ENCODE results near the gene HNF4A. TPM values are rescaled to one million over a fixed set of nuclear protein-coding genes. Genes with fewer than 3 reads are reported as not detected.
A peak's percentile ranks its signal among the peaks of the same experiment; 100 is the strongest.

HNF4A gene
- total and polyA plus RNA-seq, 2 of the 13 experiments (the other 11 are each of a cell fraction or from before 2014, with no cell fraction given) = 80.9 to 169 TPM

- TF ChIP-seq POGK (CRISPR knock-in tag; conservative IDR thresholded peaks at IDR 0.05) (0 out of 2 replicates have a peak, but pooled peaks have one; percentile 9), SRSF9 (IDR thresholded peaks at IDR 0.05; ENCODE audit: borderline replicate concordance, insufficient read depth, low read depth, low read length, poor library complexity, severe bottlenecking) (no peak), MAFG (CRISPR knock-in tag; IDR thresholded peaks at IDR 0.05) (no peak), ZBTB49 (CRISPR knock-in tag; IDR thresholded peaks at IDR 0.05; ENCODE audit: borderline replicate concordance) (no peak), CENPX (CRISPR knock-in tag; IDR thresholded peaks at IDR 0.05) (no peak), ZNF143 (CRISPR knock-in tag; IDR thresholded peaks at IDR 0.05) (0 out of 2 replicates have a peak, but pooled peaks have one; percentile 29), MEIS2 (CRISPR knock-in tag; IDR thresholded peaks at IDR 0.05) (peak; percentile 44; the same call in 1 of the 2 replicates), JDP2 (CRISPR knock-in tag; IDR thresholded peaks at IDR 0.05; ENCODE audit: borderline replicate concordance) (no peak), NFYC (CRISPR knock-in tag; IDR thresholded peaks at IDR 0.05) (no peak; the same call in 1 of the 2 replicates), ZIK1 (CRISPR knock-in tag; IDR thresholded peaks at IDR 0.05; ENCODE audit: borderline replicate concordance, low read depth) (no peak), SOX6 (IDR thresholded peaks at IDR 0.05) (no peak), SOX6 (CRISPR knock-in tag; IDR thresholded peaks at IDR 0.05) (no peak), HNRNPH1 (optimal IDR thresholded peaks at IDR 0.05; ENCODE audit: low read depth, low read length) (no peak), GZF1 (CRISPR knock-in tag; IDR thresholded peaks at IDR 0.05) (no peak), MNT (IDR thresholded peaks at IDR 0.05) (peak; percentile 86), SP2 (CRISPR knock-in tag; IDR thresholded peaks at IDR 0.05) (no peak), RBM39 (IDR thresholded peaks at IDR 0.05; ENCODE audit: low read depth, low read length, poor library complexity, severe bottlenecking) (no peak), CREB3 (CRISPR knock-in tag; IDR thresholded peaks at IDR 0.05) (no peak), ZNF280D (CRISPR knock-in tag; IDR thresholded peaks at IDR 0.05) (no peak)
Measured at GRCh38 chr20:44401770-44402390, 46.4 kb downstream of the HNF4A start (continued).
